GM12891 (cell line): ENCODE results near the gene CISD3.

Experiments
- POLR2A ChIP-seq: IDR thresholded peaks from 2 replicates; pipeline ENCODE4 v1.6.1; 2011; ENCODE audit warnings: low read depth, low read length, control low read depth
- POLR2AphosphoS5 ChIP-seq: IDR thresholded peaks from 2 replicates; pipeline ENCODE4 v1.6.1; 2011; ENCODE audit warnings: low read depth, low read length, control low read depth
- TAF1 ChIP-seq: IDR thresholded peaks from 2 replicates; pipeline ENCODE4 v1.6.1; 2011; ENCODE audit warnings: low read depth, low read length, control low read depth

- TF ChIP-seq POLR2A: no peak
- TF ChIP-seq TAF1: no peak
- TF ChIP-seq POLR2AphosphoS5: no peak
These were observed 11.8 kb downstream of the CISD3 start for GRCh38 chr17:38741921-38742410.
